A673 (cell line): ENCODE results near the gene PTPRQ.

ENCODE experiments used
- CTCF ChIP-seq: fragments of 300-800, 200-600 bp; sonication (generic); conservative IDR thresholded peaks from 2 replicates; pipeline ENCODE4 v1.5.1; 2017; ENCODE audit warnings: low read depth, mild to moderate bottlenecking, antibody characterized with exemption, low read length, moderate library complexity, mixed read lengths
- EZH2 ChIP-seq: fragments of 200-600 bp; sonication (generic); IDR thresholded peaks from 2 replicates; pipeline ENCODE4 v1.6.1; 2017; ENCODE audit warnings: borderline replicate concordance, low read depth, mild to moderate bottlenecking, mixed read lengths, antibody characterized with exemption, low read length; ENCODE audit not compliant: poor library complexity, severe bottlenecking

- TF ChIP-seq CTCF = no peak
- no peak for TF ChIP-seq EZH2
Measured at GRCh38 chr12:80643961-80644360, 199.9 kb downstream of the PTPRQ start.
